HG03558 (cell line): Measurements from ENCODE around the gene MYL12A.
"Not testable (repeated sequence)": the region's sequence is repeated elsewhere in the genome, so short reads cannot be mapped to it uniquely, and the experiment has no call there.

Source experiments
- ATAC-seq: cut with Tn5 transposase; IDR thresholded peaks from one replicate; pipeline ENCODE4 v1.9.1; 2021; ENCODE audit warnings: moderate number of reproducible peaks; ENCODE audit not compliant: unreplicated experiment; ENCODE audit errors: extremely low read depth

MYL12A gene

DNA sequence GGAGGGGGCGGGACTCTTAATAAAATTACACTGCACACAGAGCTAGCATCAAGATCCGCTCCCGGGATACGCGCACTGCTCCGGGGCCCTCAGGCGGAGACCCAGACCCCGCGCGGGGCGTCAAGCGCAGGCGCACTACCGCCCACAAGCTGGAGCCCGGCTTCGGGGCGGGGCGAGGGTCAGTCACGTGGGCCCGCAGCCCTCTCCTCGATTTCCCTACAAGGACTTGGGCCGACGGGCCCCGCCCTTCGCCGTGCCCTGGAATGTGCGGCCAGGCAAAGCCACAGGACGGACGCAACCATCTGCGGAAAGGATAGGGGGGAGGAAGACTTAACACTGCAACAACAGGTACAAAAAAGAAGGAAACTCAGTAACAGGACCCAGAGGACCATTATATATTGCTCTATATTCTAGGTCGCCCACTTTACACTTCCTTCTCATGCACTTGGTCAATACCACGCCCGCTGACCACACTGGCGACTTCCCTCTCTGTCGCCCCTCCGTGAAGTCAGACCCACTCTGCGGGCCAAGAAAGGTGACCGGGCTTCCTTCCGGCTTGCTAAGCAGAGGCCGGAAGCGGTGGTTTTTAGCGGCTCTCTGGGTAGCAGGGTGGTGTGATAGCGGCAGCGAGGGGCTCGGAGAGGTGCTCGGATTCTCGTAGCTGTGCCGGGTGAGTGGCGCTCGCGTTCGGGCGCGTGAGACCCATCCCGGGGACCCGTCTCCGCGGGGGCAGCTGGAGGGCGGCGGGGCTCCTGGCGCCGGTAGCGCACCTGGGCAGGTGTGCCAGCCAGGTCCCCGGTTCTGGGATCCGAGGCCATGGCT lies at the start of gene MYL12A:
Gene MYL12A (plus strand): TSS at position 562 of the 822 bp plus-strand sequence. CDS start 5,447 bp downstream, outside the sequence.
- peak; percentile 59 for ATAC-seq

DNA sequence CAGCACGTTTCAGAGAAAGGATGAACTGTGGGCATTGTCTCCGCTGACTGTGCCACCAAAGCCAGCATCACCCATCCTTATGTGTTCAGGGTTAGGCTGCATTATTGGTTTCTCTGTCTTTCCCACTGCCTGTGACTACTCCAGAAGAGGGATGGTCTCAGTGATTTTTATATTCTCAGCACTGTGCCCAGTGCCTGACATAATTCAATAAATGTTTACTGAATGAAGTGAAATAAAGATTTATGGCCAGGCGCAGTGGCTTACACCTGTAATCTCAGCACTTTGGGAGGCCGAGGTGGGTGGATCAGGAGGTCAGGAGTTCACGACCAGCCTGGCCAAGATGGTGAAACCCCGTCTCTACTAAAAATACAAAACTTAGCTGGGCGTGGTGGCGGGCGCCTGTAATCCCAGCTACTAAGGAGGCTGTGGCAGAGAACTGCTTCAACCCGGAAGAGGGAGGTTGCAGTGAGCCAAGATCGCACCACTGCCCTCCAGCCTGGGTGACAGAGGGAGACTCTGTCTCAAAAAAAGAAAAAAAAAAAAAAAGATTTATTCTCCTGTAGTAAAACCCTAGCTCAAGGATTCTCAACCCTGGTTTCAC lies 49.2 kb upstream of the MYL12A start:
- not testable (repeated sequence) for ATAC-seq

DNA sequence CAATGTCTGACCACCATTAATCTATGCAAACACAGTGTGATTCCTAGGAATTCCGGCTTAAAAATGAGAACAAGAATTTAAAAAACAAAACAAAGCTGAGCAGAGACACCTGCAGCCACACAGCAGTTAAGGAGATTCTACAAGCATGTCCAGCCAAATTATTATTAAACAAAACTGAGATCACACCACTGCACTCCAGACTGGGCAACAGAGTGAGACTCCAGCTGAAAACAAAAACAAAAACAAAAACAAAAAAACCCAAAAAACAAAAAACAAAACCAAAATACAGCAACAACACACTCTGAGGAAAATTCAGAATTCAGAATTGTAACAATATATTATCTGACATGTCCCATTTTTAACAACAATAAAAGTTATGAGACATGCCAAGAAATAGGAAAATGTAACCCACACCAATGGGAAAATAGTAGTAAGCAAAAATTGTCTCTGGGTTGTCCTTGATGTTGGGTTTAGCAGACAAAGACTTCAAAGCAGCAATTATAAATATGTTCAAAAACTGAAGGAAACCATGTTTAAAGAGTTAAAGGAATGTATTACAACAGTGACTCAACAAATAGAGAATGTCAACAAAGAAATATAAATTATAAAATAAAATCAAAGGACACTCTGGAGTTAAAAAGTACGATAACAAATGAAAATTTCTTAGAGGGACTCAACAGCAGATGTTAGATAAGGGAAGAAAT lies 47.5 kb upstream of the MYL12A start:
- no peak for ATAC-seq

DNA sequence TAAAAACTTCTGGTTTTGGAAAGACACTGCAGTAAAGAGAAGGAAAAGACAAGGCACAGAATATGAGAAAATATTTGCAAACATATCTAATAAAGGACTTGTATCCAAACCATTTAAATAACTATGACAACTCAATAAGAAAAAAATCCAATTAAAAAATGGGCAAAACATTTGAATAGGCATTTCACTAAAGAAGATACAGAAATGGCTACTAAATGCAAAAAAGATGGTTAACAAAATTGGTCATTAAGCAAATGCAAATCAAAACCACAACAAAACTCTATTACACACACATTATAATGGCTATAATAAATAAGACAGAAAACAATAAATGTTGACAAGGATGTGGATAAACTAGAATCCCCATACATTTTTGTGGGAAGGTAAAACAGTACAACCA lies 42.4 kb upstream of the MYL12A start:
- ATAC-seq, result no peak

DNA sequence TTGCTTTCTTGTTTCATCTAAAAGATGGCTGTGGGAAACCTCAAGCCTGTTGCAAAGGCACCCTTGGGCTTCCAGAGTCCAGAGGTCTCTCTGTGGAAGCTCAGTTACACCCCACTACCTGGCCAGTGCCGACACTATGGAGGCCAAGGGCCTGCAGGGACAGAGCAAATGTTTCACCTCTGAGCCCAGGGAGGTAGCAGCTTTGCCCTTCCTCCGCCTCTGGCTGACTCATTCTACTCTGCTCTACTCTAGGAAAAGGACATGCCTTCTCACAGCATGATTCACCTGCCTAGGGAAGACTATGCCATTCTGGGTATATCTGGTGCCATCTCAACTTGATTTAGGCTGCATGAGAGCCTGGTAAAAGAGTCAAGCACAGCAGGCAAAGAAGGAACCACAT lies 40.0 kb upstream of the MYL12A start:
- no peak for ATAC-seq

DNA sequence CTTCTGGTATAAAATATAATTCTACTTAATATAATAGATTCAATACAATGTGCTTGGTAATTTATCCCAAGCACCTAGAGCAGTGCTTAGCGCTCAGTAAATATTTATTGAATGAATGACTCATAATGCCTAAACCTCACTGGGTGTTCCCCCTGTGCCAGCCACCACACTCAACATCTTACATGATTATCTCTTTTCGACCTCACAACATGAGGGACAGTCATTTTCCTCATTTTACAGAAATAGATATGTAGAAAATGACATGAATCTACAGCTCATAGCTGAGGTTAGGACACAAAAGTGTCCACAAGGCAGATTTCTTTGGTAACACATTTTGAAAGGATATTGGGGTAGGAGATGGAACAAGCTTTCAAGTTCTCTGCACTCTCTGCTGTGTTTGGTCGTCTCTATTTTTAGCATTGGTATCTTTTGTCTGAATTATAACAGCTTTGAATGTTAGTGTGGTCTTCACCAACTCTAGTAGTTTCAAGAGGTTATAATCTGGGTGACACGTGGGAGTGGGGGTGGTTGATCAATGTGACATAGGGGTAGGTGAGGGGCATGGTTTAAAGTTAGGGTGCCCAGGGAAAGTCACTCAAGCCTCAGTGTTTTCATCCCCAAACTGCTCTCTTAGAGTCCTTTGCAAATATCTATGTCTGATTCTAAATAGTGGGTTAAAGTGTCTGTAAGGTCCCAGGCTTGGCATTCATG lies 37.6 kb upstream of the MYL12A start:
- ATAC-seq, result peak; percentile 80

DNA sequence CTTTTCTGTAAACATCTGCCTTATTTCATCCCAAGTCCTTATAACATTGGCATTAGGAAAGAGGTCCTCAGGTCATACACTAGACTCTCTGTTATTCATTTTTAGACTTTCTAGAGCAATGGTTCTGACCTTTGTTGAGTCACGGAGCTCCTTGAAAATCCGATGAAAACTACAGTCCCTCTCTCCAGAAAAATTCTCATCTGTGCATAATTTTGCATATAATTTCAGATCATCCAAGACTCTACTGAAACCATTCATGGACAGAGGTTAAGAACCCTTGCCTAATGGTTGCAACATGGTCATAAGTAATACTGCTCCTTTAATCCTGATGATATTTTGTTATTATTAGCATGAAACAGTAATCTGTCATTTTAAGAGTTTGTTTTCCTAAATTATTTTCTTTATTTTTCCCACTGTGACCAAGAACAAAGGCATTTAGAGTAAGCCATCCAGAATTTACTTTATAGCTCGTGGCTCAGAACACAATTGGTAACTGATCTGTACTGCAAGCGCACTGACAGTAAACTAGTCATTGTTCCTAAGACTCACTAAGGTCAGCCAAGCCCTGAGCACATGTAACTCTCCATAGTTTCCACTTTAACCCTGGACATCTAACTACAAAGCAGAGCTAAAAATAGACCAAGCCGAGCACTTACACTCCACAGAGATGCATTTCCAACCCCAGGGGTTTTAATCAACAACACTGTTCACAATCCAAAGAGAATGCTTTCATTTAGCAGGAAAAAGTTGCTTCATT lies 36.2 kb upstream of the MYL12A start:
- ATAC-seq, result no peak

DNA sequence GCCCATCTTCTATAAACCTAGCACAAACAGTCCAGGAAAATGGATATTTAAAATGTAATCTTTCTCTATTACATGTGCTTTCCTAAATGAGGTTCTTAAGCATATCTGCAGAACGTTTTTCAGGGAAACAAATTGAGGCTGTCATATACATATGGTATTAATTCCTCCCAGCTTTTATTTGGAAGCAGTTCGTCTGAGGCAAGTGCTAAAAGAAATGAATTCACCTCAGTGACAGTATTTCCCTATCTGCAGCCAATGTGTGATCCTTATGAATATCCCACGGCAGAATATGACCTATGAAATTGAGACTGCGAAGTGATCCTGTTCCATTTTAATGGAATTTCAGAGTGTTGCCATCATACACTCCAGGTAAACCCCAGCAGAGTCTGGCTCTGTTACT lies 34.9 kb upstream of the MYL12A start:
- no peak for ATAC-seq

DNA sequence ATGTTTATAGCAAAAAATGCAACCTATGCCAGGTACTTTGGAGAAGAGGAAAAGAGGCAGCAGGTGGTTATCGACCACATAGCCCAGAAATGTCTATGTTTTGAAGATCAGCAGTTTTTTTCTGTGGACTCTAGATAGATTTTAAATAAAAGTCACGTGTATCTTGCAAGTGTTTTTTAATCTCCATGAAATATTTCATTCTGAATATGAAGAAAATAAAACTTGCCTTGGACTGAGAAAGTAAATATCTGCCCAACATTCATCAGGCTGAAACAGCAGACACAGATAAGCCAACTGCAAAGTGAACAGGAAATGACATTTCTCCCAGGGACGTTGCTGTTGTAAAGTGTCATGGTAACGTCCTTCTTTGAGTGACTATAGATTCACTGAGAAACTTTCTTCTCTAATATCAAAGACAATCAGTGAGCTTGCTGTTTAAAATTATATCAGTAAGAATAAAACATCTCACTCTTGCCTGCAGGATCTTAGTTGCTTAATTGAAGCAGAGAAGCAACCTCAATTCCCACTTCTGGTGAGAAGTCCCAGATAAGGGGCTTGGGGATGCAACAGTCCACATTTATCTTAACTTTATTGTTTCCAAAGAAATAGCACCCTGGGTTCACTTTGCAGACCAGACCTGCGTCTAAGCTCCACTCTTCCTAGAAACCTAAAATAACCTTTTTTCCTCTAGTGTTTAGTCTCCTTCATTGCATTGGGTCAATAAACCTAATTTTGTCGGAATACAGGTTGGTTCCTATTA lies 34.1 kb upstream of the MYL12A start:
- no peak for ATAC-seq

DNA sequence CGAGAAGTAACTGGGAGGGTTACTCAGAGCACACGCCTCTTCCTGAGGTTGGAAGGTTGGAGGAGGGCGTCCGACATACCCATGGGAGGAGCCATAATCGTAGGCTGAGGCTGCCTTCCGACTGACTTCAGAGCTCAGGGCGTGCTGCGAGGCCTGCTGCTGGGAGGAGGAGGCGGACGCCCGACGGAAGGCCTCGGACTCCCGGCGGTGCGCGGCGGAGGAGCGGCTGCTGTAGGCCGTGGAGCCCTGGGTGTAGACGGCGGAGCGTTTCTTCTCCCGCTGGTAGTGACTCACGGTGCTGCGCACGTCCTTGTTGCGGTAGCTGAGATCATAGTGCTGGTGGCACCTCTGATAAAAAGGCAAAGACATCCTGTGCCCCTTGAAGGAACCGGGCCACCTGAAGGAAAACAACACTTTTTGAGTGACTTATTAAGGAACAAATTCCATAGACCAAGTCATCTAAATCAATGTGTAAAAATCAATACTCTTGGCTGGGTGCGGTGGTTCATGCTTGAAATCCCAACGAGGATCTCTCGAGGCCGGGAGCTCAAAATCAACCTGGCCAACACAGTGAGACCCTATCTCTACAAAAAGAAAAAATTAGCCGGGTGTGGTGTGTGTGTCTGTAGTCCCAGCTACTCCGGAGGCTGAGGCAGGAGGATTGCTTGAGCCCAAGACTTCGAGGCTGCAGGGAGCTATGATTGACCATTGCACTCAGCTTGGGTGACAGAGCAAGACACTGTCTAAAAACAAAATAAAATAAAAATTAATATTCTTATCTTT lies 32.6 kb upstream of the MYL12A start:
- ATAC-seq, result no peak

DNA sequence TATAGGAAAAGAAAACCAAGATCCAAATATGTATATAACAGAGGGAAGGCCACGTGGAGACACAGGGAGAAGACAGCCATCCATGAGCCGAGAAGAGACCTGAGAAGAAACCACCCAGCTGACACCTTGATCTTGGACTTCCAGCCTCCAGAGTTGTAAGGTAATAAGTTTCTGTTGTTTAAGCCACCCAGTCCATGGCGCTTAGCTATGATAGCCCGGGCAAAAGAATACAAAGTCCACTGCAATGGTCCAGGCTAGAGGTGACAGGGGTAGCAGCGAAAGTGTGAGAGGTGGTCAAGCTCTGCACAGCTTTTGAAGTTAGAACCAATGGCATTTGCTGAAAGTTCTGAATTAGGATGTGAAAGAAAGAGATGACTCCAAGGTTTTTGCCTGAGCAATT lies 30.6 kb upstream of the MYL12A start:
- ATAC-seq, result no peak

DNA sequence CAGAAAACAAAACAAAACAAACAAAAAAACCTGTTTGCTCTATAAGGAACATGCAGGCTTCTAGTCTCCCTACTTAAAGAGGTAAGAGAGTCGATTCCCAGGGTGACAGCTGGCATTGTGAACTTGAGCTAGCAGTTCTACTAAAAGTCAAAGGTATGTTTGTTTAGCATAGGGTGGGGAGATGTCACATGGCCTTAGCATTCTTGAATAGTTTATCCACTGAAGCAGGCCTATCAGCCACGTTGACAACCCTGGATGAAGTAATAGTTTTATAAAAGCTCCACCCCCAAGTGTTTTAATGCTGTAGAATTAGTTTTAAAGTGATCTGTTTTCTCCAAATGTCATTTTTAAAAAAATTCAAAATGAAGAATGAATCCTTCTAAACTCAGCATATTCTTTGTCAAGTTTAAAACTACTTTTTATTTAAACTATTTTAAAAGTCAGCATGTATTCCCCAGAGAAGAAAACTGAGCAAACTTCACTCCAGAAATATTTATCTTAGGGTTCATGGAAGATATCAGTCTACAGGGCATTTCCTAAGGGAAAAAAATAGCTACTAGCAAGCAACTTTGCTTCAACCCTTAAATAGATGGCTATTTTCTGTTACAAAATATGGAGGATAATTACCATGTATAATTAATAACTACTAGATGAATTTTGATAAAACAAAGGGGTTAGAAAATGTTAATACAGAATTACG lies 29.5 kb upstream of the MYL12A start:
- no peak for ATAC-seq

DNA sequence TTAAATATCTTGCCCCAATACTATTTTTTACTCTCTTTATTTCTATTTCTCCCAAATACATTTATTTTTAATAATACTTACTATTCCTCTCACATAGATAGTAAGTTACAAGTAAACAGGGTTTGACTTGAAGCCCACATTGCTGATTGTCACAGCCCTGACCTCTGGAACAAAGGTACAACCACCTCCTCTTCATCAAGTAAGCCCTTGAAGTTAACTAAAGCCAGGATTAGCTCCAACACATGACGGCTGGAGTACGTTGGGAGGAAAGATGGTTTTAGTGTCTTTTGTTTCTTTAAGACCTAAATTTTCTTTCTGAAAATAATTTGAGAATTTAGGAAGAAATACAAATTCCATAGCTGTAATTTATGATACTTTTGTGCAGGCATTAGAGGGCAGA lies 28.8 kb upstream of the MYL12A start:
- ATAC-seq, result no peak

DNA sequence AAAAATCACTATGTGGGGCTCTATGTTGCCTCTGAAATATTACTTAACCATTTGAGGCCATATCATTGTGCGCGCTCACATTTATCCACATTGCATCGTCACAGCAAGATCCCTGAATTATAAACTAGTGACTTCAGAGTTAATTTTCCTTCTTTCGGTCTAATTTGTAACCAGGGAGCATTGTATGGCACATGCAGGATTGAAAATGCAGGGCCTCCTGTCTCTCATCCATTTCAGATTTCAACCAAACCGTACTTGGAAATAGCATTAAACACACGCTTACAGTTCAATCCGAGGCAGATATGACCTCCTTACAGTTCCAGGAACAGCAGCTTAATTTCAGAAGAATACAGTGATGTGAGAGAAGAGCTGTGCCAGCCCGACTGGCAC lies 28.4 kb upstream of the MYL12A start:
- ATAC-seq, result no peak

DNA sequence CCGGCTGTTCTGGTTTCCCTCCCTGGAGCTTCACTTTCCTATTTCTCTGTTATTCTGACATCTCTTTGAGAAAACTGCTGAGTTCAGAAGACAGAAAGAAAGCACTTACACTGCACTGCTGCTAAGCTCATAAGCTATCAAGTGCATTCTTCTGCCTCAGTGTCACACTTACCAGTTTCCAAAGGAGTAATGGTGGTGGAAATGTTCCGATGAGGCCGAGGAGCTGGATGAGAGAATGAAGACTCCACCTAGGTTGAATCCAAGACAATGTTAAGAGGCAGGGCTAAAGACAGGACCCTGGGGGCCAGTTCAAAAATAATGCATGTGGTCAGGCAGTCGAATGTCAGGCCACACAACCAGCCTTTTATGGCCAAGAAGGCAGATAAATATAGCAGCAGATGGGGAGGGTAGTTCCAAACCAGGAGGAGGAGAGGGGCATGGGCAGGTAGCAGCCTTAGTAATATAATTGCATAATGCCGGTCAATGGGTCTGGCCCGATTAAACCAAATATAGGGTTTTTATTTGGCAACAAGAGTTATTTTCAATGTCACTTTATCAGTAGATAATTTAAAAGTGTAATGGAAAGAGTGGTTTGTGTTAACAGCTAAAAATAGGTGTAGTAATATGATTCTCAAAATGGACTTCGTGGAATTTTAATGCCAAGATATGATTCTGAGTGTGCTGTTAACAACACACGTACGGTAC lies 27.8 kb upstream of the MYL12A start, which contains the start of gene MYOM1:
Gene MYOM1 (minus strand): TSS at position 338 of the 705 bp plus-strand sequence. CDS start 4,745 bp downstream, outside the sequence.
- no peak for ATAC-seq

DNA sequence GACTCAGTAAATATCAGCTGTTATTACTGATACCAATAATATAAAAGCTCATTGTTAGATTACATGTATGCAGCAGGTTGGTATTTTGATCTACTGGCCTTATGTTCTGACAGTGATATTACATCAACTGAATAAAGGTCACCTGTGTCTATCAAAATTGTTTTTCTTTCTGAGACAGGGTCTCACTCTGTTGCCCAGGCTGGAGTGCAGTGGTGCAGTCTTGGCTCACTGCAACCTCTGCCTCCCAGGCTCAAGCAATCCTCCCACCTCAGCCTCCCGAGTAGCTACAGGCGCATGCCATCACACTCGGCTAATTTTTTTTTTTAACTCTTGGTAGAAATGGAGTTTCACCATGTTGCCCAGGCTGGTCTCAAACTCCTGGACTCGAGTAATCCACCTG lies 26.7 kb upstream of the MYL12A start:
- not testable (repeated sequence) for ATAC-seq

DNA sequence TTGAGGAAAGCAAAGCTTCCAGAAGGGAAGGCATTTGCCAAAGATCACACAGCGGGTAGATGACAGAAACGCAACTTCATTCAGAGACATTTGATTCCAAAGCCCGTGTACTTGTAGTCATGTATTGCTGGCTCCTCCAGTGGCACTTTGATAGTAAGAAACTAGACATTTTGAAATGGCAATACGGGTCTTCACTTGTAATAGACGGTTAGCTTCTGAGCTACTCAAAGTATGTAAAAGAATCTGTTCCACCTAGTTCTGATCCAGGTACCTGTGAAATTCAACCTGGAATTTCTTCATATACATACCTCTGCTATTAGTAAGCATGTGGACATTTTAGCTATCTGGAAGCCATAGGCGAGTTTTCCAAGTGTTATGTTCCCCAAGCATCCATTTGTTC lies 26.1 kb upstream of the MYL12A start:
- no peak for ATAC-seq
